ENCODE measurements around the gene CMC4.

CMC4 gene

DNA sequence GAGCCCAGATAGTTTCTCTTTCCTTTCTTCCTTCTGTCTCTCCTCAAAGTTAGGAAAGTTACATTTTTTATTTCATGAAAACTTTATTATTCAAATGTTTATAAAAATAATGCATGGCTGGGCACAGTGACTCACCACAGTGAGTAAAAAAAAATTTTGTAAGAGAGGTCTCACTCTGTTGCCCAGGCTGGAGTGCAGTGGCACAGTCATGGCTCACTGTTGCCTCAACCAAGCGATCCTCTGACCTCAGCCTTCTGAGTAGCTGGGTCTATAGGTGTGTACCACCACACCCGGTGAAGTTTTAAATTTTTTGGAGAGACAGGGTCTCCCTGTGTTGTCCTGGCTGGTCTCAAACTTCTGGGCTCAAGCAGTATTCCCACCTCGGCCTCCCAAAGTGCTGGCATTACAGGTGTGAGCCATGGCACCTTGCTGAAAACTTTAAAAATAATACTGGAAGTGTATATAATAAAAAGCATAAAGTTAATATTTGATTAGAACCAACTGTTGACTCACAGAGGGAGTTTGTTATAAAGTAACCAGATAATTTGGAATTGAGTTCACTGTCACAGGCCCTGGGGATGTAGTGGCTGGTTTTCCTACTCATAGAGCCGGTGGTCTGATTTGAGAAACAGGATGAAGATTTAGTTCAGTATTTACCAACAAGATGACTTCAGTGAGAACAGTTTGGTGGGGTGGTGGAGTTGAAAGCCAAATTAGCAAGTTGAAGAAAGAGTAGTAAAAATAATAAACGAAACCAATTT is 18.0 kb downstream of the CMC4 start:
- DNase-seq = no peak

DNA sequence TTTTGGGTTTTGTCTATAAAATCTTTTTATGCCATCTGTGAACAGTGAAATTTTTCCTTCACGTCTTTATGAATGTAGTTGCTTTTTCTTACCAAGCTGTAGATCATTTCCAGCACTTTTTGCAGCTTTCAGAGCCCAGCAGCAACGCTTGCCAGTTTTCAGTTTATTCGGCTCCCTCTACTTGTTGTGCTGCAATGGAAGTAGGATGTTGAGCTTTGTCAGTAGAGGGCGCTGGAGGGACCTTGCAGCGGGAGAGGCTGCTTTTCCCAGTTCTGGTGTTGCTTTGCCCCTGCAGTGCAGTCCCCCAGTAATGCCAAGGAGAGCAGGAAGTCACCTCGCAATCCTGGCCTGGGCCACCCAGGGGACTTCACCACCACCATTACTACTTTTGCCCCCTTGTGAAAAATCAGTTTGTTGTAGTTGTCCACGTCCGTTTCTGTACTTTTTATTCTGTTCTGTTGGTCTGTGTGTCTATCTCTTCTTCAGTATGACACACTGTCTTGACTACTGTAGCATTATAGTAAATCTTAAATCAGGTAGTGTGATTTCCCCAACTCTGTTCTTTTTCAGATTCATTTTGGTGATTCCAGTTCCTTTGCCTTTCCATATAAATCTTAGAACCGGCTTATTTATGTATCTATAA is 21.8 kb downstream of the CMC4 start:
- peak in 1 of 2 experiments; percentile 25 for DNase-seq

DNA sequence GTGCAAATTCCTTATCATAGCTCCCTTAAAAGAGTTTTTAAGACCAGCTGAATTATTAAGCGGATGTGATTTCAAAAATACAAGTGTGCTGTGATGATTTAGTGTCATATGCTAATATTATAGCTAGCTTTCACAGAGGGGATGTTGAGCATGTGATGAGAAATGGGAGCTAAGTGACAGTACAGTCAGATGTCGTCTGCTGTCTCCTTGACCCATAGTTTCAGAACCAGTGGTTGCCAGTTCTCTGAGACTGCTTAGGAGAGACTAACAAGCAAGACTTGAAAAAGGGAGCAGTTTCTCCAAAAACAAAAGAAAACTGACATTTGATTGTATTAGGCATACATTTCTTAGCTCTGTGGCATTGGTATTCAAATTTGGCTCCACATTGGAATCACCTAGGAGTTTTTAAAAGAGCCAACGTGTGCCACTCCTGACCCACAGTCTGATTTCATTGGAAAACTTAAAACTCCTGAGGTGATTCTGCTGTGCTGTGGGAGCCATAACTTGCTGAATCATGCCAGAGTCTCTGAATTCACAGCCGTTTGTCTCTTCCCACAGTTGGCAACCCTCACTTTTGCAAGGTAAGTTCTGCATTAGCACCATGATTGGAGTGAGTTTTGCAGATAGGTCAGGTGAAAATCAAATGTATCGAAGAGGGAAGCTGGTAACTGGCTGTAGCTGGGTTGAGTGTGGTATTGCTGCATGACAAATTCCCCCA is 24.0 kb downstream of the CMC4 start:
- no peak for DNase-seq

DNA sequence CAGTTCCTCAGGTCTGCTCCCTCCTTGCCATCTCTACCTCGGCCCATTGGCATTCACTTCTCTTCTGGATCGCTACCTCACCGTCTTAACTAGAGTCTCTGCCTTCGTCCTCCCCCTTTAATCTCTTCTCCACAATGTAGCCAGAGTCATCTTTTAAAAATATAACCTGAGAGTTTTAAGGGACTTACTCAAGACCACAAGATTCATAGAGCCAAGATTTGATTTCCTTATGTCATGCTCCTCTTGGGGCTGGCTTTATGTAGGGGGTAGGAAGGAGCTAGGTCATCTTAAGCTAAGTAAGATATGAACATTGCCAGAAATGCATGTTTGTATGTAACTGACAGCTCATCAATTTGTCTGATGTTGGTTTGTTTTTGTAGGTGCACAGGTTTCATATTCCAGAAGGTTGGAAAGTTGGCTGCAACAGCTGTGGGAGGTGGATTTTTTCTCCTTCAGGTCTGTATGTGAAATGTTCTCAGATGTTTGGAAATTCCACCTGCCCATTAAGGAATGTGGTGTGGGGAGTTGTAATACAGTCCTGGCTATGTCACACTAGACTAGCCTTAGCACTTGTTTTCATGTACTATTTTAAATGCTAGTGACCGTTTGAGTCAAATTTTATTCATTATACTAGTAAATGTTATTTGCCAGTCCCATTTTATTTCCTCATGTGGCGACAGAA is 24.7 kb downstream of the CMC4 start:
- no peak for DNase-seq

DNA sequence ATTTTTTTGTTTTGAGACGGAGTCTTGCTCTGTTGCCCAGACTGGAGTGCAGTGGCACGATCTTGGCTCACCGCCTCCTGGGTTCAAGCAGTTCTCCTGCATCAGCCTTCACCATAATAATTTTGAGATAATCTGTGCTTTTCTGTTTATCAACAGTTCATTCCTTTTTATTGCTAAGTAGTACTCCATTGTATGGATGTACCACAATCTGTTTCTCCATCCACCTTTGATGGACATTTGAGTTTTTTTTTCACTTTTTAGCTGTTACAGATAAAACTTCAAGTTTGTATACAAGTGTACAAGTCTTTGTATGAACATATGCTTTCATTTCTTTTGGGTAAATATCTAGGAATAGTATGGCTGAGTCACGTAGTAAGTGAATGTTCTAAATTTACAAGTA is 35.2 kb downstream of the CMC4 start:
- no peak for DNase-seq

DNA sequence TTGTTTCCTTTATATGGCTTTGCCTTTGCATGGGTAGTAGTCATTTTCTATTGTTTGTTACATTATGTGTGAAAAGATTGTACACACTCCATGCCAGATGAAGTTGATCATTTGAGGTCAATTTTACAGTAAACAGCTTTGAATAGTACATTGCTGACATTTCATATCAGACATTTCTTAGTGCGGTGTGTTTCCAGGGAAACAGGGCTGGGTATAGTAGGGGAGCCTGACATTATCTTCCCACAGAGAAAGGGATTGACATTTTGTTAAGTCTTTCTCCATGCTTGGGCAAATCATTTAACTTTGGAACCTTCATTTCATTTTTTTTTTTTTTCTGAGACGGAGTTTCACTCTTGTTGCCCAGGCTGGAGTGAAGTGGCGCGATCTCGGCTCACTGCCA is 39.3 kb downstream of the CMC4 start:
- no peak for DNase-seq

DNA sequence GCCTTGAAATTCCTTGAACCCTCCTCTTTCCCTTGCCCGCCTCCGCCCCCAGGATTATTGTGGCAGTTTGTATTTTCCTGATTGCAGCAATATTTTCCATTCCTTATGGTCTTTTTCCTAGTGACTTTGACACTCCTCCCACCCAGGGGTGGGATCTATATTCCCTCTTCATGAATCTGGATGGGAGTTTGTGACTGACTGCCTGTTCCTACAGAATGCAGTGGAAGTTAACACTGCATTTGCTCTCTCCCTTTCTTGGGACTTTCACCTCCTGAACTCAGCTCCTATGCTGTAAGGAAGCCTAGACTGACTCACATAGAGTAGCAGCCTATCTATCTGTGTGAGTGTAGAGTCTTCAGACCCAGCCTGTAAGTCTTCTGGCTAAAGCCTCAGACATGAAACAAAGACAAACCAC is 42.1 kb downstream of the CMC4 start:
- DNase-seq = no peak

DNA sequence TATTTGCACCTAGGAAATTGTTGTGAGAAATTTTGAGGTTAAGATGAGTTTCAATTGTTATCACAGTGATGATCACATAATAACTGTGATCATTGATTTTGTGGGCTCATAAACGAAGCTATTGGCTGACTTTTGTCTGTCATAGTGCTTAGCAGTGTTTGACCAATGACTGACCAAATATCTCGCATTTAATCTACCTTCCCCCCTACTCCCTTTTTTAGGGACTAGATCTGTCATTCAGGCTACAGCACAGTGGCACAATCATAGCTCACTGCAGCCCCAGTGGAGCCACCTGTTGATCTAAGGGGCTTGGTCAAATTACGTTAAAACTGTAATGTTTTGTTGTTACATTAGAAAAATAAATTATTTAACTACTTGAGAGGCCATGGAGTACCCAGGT is 42.8 kb downstream of the CMC4 start:
- no peak for DNase-seq

DNA sequence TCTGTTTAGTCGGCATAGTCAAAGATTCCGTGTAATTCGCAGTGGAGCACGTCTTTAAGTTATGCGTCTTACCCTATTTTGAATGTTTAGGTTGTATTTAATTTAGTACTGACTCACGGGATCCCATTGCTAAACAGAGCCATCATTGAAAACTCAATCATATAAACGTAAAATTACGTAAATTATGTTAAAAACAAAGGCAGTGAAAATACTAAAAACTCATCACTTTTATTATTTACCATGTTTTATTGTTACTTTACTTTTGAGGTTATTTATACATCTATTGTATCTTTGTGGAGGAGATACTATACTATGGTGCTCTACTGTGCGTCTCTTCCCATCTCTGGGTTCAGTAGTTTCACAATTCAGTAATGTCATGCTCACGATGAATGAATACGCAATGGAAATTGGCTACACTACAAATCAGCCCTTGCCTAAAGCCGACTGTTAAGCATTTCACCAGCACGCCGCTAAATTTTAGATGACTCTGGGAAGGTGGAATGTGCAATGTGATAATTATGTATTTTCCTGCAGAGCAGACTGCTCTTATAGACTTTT is 43.3 kb downstream of the CMC4 start:
- DNase-seq = no peak

DNA sequence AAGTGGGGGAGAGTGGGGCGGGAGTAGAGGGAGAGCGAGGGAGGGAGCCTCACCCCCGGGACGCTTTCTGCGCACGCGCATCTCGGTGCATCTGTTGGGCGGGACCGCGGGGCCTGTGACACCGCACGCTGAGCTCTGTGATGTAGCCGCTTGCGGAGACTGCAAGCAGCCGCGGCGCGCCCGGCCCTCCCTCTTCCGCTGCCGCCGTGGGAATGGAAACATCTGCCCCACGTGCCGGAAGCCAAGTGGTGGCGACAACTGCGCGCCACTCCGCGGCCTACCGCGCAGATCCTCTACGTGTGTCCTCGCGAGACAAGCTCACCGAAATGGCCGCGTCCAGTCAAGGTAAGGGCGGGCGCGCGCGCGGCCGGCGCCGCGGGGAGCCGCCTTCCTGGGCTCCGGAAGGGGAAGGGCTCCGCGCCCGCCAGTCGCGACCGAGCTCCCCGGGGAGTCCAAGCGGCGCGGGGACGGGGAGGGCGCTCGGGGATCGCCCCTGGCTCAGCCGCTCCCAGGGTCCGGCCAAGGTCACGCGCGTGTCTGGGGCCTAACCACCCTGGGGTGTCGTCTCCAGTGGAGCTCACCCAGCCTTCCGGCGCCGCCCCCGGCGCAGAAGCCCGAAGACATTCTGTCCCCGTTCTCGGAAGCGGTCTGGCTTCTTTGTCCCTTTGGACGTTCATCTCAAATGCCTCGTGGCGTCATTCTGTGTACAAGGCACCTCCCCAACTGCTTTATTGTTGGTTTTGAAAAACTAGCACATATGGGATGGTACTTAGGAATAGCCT is 44.0 kb downstream of the CMC4 start, which contains the start of gene FUNDC2:
Gene FUNDC2 (plus strand): TSS at position 118 of the 782 bp plus-strand sequence. CDS start 95 bp downstream, at position 213.
- peak; percentile 88 to 93 for DNase-seq

DNA sequence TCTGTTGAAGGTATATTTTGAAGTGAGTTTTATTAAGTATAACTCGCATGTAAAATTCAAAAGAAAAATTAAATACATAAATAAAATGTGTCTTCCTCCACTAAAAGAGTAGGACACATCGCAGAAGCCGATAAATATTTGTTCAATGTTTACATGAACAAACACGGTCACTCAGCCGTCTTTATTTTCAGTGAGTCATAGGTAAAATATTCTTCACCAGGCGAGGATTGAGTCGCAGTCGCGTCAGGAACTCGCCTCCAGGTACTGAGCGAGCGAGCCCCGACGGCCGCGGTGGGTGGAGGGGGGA is 44.6 kb downstream of the CMC4 start:
- no peak for DNase-seq

DNA sequence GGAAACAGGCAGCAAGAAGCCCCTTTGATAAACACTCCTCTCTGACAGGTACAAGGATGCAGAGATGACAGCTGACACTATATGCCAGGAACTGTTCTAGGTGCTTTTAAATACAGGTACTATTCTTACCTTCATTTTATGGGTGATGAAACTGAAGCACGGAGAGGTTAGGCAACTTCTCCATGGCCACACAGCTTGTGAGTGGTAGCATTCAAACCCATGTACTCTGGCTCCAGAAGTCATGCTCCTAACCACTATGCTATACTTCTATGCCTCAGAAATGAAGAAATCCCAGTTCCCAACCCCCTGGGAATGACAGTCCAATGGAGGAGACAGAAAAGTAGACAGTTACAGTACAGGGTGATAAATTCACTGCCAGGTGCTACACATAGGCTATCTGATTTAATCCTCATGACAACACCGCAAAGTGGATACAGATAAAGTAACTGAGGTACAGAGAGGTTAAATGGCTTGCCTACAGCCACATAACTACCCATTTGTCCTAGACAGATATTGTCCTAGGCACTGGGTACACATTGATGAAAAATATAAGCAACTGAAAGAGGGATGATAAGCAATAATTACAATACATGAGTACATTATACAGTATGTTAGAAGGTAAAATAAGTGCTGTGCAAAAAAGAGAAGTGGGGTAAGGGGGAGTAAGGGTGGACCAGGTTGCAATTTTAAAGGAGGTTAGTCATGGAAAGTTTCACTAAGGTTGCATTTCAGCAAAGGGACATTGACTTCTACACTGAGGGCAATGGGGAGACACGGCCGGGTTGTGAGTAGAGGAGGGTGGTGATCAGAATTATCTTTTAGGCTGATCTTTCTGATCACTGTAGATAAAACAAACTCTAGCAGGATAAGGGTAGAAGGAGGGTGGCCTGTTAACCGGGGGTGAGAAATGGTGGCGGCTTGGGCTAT is 46.8 kb downstream of the CMC4 start:
- no peak for DNase-seq

DNA sequence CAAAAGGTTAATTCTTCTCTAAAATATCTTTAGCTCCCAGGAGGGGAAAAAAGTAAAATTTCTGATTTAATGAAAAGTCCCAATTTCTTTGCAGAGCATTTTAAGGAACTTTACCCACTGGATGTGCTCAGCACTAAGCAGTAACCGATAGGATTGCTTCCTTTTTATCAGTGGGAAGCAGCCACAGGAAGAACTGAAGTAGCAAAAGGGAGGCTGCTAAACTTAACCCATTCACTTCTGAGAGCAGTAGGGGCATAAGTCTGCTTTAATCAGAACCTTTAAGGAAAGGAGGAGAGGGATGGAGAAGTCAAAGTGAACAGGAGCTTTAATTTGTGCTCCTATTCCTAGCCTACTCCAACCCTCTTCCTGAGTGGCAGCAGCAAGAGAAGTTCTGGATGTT is 48.4 kb downstream of the CMC4 start, which contains the start of gene F8:
Gene F8 (minus strand): TSS at position 139 of the 400 bp plus-strand sequence. CDS start 171 bp downstream, outside the sequence.
- no peak for DNase-seq

DNA sequence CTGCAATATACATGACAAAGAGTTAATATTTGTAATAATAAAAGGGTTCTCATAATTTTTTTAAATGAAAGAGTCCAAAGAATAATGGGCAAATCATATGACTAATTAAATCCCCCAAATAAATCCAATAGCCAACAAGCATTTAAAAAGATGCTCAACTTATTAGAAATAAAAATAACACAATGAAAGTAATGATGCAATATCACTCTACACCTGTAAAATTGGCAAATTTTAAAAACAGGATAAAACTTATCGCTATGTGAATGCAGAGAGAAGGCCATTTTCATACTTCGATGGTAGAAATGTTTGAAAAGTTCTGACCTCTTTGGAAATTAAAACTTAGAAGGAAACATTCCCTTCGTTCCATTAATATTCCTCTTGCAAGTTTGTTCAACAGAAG is 50.3 kb downstream of the CMC4 start:
- DNase-seq = no peak

Measured in NCI-H1930 (cell line).